IMR-90 (cell line): ENCODE data around the gene PPP1R1C. TPM values are rescaled to one million over a fixed set of nuclear protein-coding genes. Genes with fewer than 3 reads are reported as not detected.

ENCODE experiments used
- ATAC-seq: fragments of 200-7000 bp; cut with Tn5 transposase; 2 replicates; pipeline ENCODE4 v1.9.1; 2020; ENCODE audit warnings: low read depth, mild to moderate bottlenecking, moderate library complexity
- BruUV-seq: library from RNA; stranded (reverse); fragments of 400-500 nt; replicated peaks from 2 replicates; lab custom pipeline; 2021; lab: Mats Ljungman, UMichigan
- CTCF ChIA-PET: fragments of 300-600 bp; formaldehyde crosslinking; extraction: SDS; loops from one replicate; lab custom pipeline; 2021; ENCODE audit warnings: antibody characterized with exemption; lab: Yijun Ruan, JAX
- POLR2A ChIA-PET: fragments of 300-600 bp; sonication (Branson Sonifier 250); formaldehyde crosslinking; loops from one replicate; lab custom pipeline; 2022; ENCODE audit warnings: antibody characterized with exemption; ENCODE audit not compliant: unreplicated experiment; lab: Charles Lee
- DNase-seq: peaks from one replicate; pipeline ENCODE4 v3.0.0; 2013
- H2AFZ ChIP-seq: replicated peaks from 2 replicates; pipeline ENCODE3; 2013; ENCODE audit warnings: low read length, mild to moderate bottlenecking; ENCODE audit not compliant: poor library complexity
- H2AK5ac ChIP-seq: 2 replicates; pipeline ENCODE4 v1.6.1; 2013; ENCODE audit warnings: low read depth, low read length, inconsistent platforms
- H2AK9ac ChIP-seq: replicated peaks from 2 replicates; pipeline ENCODE3; 2013; ENCODE audit warnings: mild to moderate bottlenecking, low read depth, low read length, moderate library complexity; ENCODE audit not compliant: poor library complexity
- H2BK120ac ChIP-seq: 2 replicates; pipeline ENCODE4 v1.6.1; 2013; ENCODE audit warnings: low read depth, low read length, inconsistent platforms
- H2BK15ac ChIP-seq: 3 replicates; pipeline ENCODE4 v1.6.1; 2013; ENCODE audit warnings: low read depth, low read length, inconsistent platforms
- H2BK20ac ChIP-seq: 2 replicates; pipeline ENCODE4 v1.6.1; 2013; ENCODE audit warnings: low read depth, mild to moderate bottlenecking, inconsistent platforms, low read length, moderate library complexity
- H2BK5ac ChIP-seq: 2 replicates; pipeline ENCODE4 v1.6.1; 2013; ENCODE audit warnings: mild to moderate bottlenecking, low read depth, low read length, inconsistent platforms; ENCODE audit not compliant: poor library complexity, severe bottlenecking
- H3K14ac ChIP-seq: replicated peaks from 2 replicates; pipeline ENCODE4 v1.6.1; 2013; ENCODE audit warnings: low read depth, low read length, inconsistent platforms
- H3K18ac ChIP-seq: 2 replicates; pipeline ENCODE4 v1.6.1; 2013; ENCODE audit warnings: low read depth, low read length, control low read depth
- H3K23ac ChIP-seq: 2 replicates; pipeline ENCODE4 v1.6.1; 2013; ENCODE audit warnings: low read depth, low read length, inconsistent platforms
- H3K27ac ChIP-seq: 2 replicates; pipeline ENCODE4 v1.5.1; 2013; ENCODE audit warnings: mild to moderate bottlenecking, control low read depth, low read length; ENCODE audit not compliant: insufficient read depth
- H3K27me3 ChIP-seq: 2 replicates; pipeline ENCODE4 v1.6.1; 2013; ENCODE audit warnings: low read length; ENCODE audit not compliant: control insufficient read depth, insufficient read depth
- H3K36me3 ChIP-seq: 2 replicates; pipeline ENCODE4 v1.6.1; 2013; ENCODE audit warnings: low read length, mixed read lengths; ENCODE audit not compliant: control insufficient read depth, insufficient read depth
- H3K4ac ChIP-seq: 2 replicates; pipeline ENCODE4 v1.6.1; 2013; ENCODE audit warnings: low read depth, low read length, inconsistent platforms
- H3K4me1 ChIP-seq: 2 replicates; pipeline ENCODE4 v1.6.1; 2013; ENCODE audit warnings: low read length, mixed read lengths; ENCODE audit not compliant: control insufficient read depth, insufficient read depth
- H3K4me2 ChIP-seq: 2 replicates; pipeline ENCODE4 v1.6.1; 2013; ENCODE audit warnings: low read depth, mild to moderate bottlenecking, control low read depth, low read length, moderate library complexity
- H3K4me3 ChIP-seq: 2 replicates; pipeline ENCODE4 v1.5.1; 2013; ENCODE audit warnings: low read depth, mild to moderate bottlenecking, control low read depth, low read length, moderate library complexity; ENCODE audit not compliant: insufficient read depth
- H3K56ac ChIP-seq: 2 replicates; pipeline ENCODE4 v1.6.1; 2013; ENCODE audit warnings: low read length, inconsistent platforms; ENCODE audit not compliant: insufficient read depth; ENCODE audit errors: extremely low read depth
- H3K79me1 ChIP-seq, 2 experiments: 2 replicates each; pipeline ENCODE4 v1.6.1; 2013; ENCODE audit warnings: low read length in 2 of 2, inconsistent platforms in 1 of 2, low read depth in 1 of 2
- H3K9ac ChIP-seq: 2 replicates; pipeline ENCODE4 v1.6.1; 2013; ENCODE audit warnings: low read depth, low read length, control low read depth
- H3K9me1 ChIP-seq: 2 replicates; pipeline ENCODE4 v1.6.1; 2013; ENCODE audit warnings: low read length, inconsistent platforms; ENCODE audit not compliant: insufficient read depth
- H3K9me3 ChIP-seq: 2 replicates; pipeline ENCODE4 v1.6.1; 2013; ENCODE audit warnings: low read length; ENCODE audit not compliant: control insufficient read depth, insufficient read depth
- H4K20me1 ChIP-seq: 2 replicates; pipeline ENCODE4 v1.6.1; 2013; ENCODE audit warnings: low read length, inconsistent platforms; ENCODE audit not compliant: insufficient read depth
- H4K5ac ChIP-seq: 2 replicates; pipeline ENCODE4 v1.6.1; 2013; ENCODE audit warnings: mild to moderate bottlenecking, low read depth, low read length, control low read depth
- H4K8ac ChIP-seq, 2 experiments: 2 replicates each; pipeline ENCODE4 v1.6.1; 2013; ENCODE audit warnings: low read depth in 2 of 2, low read length in 2 of 2, control low read depth in 1 of 2, inconsistent platforms in 1 of 2
- H4K91ac ChIP-seq: 2 replicates; pipeline ENCODE4 v1.6.1; 2013; ENCODE audit warnings: low read depth, low read length, inconsistent platforms; ENCODE audit not compliant: insufficient read depth
- RAD21 ChIP-seq: IDR thresholded peaks from 2 replicates; pipeline ENCODE4 v1.6.1; 2012; ENCODE audit warnings: low read length, improper control_type of control experiment
- WGBS, 2 experiments: methylation state at CpG; one replicate each; pipeline versions ENCODE4 v1.1.5 to v1.1.7; 2013; ENCODE audit warnings: missing lambda C conversion rate in 2 of 2; ENCODE audit not compliant: insufficient read length in 1 of 2; ENCODE audit errors: extremely low coverage in 2 of 2; 5-methylcytosine and 5-hydroxymethylcytosine counted together
- dilution Hi-C: fragments of 300-500 bp; cut with HindIII; formaldehyde crosslinking; loops from one replicate; pipeline ENCODE4 v1.14.3; 2018; ENCODE audit warnings: low sequenced_read_pairs; ENCODE audit not compliant: unreplicated experiment
- in situ Hi-C: fragments of 300-500 bp; cut with MboI; formaldehyde crosslinking; loops from 3 replicates; pipeline ENCODE4 v1.14.3; 2019; ENCODE audit warnings: low sequenced_read_pairs, inconsistent platforms, mixed read lengths
- intact Hi-C: fragments of 100-400 bp; cut with micrococcal nuclease; formaldehyde crosslinking; loops from 2 replicates; pipeline ENCODE4 v1.10.0; 2022
- polyA plus RNA-seq, 3 experiments: library from polyadenylated mRNA; depleted of rRNA; stranded (reverse); fragments of >200 nt; gene quantifications; 2 replicates each; pipeline ENCODE4 v1.2.3, GENCODE V29; 2012; ENCODE audit warnings: low replicate concordance in 1 of 3
- total RNA-seq: library from RNA; depleted of rRNA; stranded (reverse); fragments of >200 nt; gene quantifications from 2 replicates; pipeline ENCODE4 v1.2.3, GENCODE V29; 2012
- TF ChIP-seq, protein P1 (sequence below): fragments of 150-350 bp; IDR thresholded peaks from 2 replicates; pipeline ENCODE4 v1.6.1; 2017; ENCODE audit warnings: mild to moderate bottlenecking, antibody characterized with exemption, low read length, low read depth

The PPP1R1C gene
- total and polyA plus RNA-seq, 2 of the 4 experiments (the other 2 are of a cell fraction): 0.10 to 0.36 TPM

DNA sequence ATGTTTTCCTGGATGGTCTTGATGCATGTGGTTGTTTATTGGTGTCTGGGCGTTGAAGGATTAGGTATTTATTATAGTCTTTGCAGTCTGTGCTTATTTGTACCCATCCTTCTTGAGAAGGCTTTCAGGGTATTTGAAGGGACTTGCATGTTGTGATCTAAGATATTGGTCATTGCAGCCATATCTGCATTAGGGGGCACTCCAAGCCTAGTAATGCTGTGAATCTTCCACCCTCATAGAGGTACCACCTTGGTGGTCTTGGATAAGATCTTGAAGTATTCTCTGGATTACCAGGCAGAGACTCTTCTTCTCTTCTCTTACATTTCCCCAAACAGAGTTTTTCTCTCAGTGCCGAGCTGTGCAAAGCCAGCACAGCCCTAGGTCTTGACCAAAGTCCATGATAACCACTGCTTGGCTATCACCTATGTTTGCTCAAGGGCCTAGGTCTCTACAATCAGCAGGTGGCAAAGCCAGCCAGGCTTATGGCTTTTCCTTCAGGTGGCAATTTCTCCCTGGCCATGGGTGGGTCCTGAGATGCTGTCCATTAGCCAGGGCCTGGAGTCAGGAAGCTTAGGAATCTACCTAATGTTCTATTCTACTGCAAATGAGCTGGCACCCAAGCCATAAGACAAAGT is 15.4 kb upstream of the PPP1R1C start:
- dilution Hi-C loops (no loop called here), intact Hi-C loops (no loop called here), in situ Hi-C loops (no loop called here)
- Histone ChIP-seq H2BK15ac (no peak overlapping the region), H3K9me1 (no peaks in the 10 kb centered on the region), H4K20me1 (no peaks in the 10 kb centered on the region), H3K27ac (no peak overlapping the region), H3K4me1 (no peaks in the 10 kb centered on the region; the same call in 1 of the 2 replicates), H4K8ac (no peak overlapping the region), H3K9ac (no peak overlapping the region), H3K27me3 (no peaks in the 10 kb centered on the region), H3K14ac (no peak overlapping the region), H3K36me3 (no peaks in the 10 kb centered on the region), H3K56ac (no peak overlapping the region), H3K79me1 (no peaks in the 10 kb centered on the region), H2AK9ac (no peak overlapping the region), H3K4me3 (no peak overlapping the region), H3K9me3 (no peaks in the 10 kb centered on the region), H4K91ac (no peak overlapping the region), H2BK5ac (no peak overlapping the region), H2AK5ac (no peak overlapping the region), H2AFZ (no peak overlapping the region), H3K23ac (no peak overlapping the region), H3K4ac (no peak overlapping the region), H4K5ac (no peak overlapping the region), H2BK20ac (no peak overlapping the region), H2BK120ac (no peak overlapping the region), H3K4me2 (no peak overlapping the region), H3K18ac (no peak overlapping the region)
- TF ChIP-seq, protein P1, sequence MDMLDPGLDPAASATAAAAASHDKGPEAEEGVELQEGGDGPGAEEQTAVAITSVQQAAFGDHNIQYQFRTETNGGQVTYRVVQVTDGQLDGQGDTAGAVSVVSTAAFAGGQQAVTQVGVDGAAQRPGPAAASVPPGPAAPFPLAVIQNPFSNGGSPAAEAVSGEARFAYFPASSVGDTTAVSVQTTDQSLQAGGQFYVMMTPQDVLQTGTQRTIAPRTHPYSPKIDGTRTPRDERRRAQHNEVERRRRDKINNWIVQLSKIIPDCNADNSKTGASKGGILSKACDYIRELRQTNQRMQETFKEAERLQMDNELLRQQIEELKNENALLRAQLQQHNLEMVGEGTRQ: no peak
- TF ChIP-seq RAD21: peak; percentile 12; the same call in 1 of the 2 replicates
- CTCF ChIA-PET: no interaction called here
- no peak for ATAC-seq
- POLR2A ChIA-PET: no interaction called here
- no TSS peak for BruUV-seq
- no peak for DNase-seq
- no CpG with 5 or more reads among the region's 2 CpGs for WGBS, 2 experiments
